COLO668 (cell line): Measurements from ENCODE around the gene PARD6G.
A peak's percentile ranks its signal among the peaks of the same experiment; 100 is the strongest.

Experiments
- DNase-seq: peaks from one replicate; lab custom pipeline; 2025; ENCODE audit not compliant: unreplicated experiment; lab: John Stamatoyannopoulos, UW

PARD6G gene

GRCh38 chr18:80191264-80191663 lies 56.0 kb downstream of the PARD6G start:
- DNase-seq = no peak

GRCh38 chr18:80190311-80190710 lies 57.0 kb downstream of the PARD6G start:
- DNase-seq = no peak

- no peak for DNase-seq
These were observed 57.8 kb downstream of the PARD6G start for GRCh38 chr18:80189531-80189865.

GRCh38 chr18:80188643-80189530 lies 58.4 kb downstream of the PARD6G start:
- no peak for DNase-seq

- no peak for DNase-seq
These were observed 59.2 kb downstream of the PARD6G start for GRCh38 chr18:80187956-80188642.

- no peak for DNase-seq
These were observed 61.8 kb downstream of the PARD6G start for GRCh38 chr18:80185545-80185944.

GRCh38 chr18:80184243-80184772 lies 63.0 kb downstream of the PARD6G start:
- DNase-seq = no peak

- DNase-seq = no peak
These were observed 63.9 kb downstream of the PARD6G start for GRCh38 chr18:80183273-80184050.

- DNase-seq = no peak
These were observed 64.5 kb downstream of the PARD6G start for GRCh38 chr18:80182855-80183254.

- DNase-seq = no peak
These were observed 65.5 kb downstream of the PARD6G start for GRCh38 chr18:80181642-80182461.

- DNase-seq = no peak
These were observed 66.3 kb downstream of the PARD6G start for GRCh38 chr18:80180778-80181564.

GRCh38 chr18:80179857-80180558 lies 67.3 kb downstream of the PARD6G start:
- DNase-seq = peak; percentile 84

GRCh38 chr18:80178935-80179818 lies 68.1 kb downstream of the PARD6G start:
- DNase-seq = no peak

- DNase-seq = no peak
These were observed 70.2 kb downstream of the PARD6G start for GRCh38 chr18:80177128-80177527.

GRCh38 chr18:80176334-80177073 lies 70.8 kb downstream of the PARD6G start:
- DNase-seq = peak; percentile 59

- DNase-seq = no peak
These were observed 71.7 kb downstream of the PARD6G start for GRCh38 chr18:80175451-80176204.

- DNase-seq = no peak
These were observed 74.3 kb downstream of the PARD6G start for GRCh38 chr18:80173060-80173459.
